ENCODE data around the gene GNPTAB. TPM values are rescaled to one million over a fixed set of nuclear protein-coding genes. Genes with fewer than 3 reads are reported as not detected.

The GNPTAB gene
- total and polyA plus RNA-seq, 2 of the 13 experiments (the other 11 are each of a cell fraction or from before 2014, with no cell fraction given), result 13.6 to 19.4 TPM

- TF ChIP-seq ZNF766 (CRISPR knock-in tag; IDR thresholded peaks at IDR 0.05; ENCODE audit: borderline replicate concordance), result no peak
- peak in 1 of 2 experiments; percentile 85; a peak in 2 of 4 replicates for TF ChIP-seq KLF16 (CRISPR knock-in tag; IDR thresholded peaks at IDR 0.05)
- peak; percentile 48; the same call in 1 of the 2 replicates for TF ChIP-seq ZNF281 (CRISPR knock-in tag; IDR thresholded peaks at IDR 0.05; ENCODE audit: borderline replicate concordance)
- TF ChIP-seq PAXIP1 (CRISPR knock-in tag; conservative IDR thresholded peaks at IDR 0.05), result peak; percentile 55
- no peak for TF ChIP-seq GPN1 (CRISPR knock-in tag; IDR thresholded peaks at IDR 0.05; ENCODE audit: borderline replicate concordance)
- TF ChIP-seq ZNF460 (CRISPR knock-in tag; IDR thresholded peaks at IDR 0.05; ENCODE audit: borderline replicate concordance), result no peak
- no peak for TF ChIP-seq ZNF550 (CRISPR knock-in tag; IDR thresholded peaks at IDR 0.05; ENCODE audit: borderline replicate concordance)
- no peak for TF ChIP-seq GABPA (IDR thresholded peaks at IDR 0.05; ENCODE audit: low read depth, low read length)
- TF ChIP-seq GABPA (CRISPR knock-in tag; IDR thresholded peaks at IDR 0.05; ENCODE audit: low read depth), result no peak
- TF ChIP-seq ZNF331 (CRISPR knock-in tag; IDR thresholded peaks at IDR 0.05), result peak; percentile 69
- no peak for TF ChIP-seq PAF1 (CRISPR knock-in tag; IDR thresholded peaks at IDR 0.05)
- no peak for TF ChIP-seq NCOR1 (IDR thresholded peaks at IDR 0.05; ENCODE audit: borderline replicate concordance, low read length)
- peak in 1 of 2 experiments; percentile 33; a peak in 1 of 4 replicates for TF ChIP-seq POLR2A (IDR thresholded peaks at IDR 0.05; ENCODE audit: insufficient read depth in 1 of 2, low read depth in 2 of 2, low read length in 2 of 2)
- no peak for TF ChIP-seq ZFP37 (CRISPR knock-in tag; IDR thresholded peaks at IDR 0.05; ENCODE audit: borderline replicate concordance)
- TF ChIP-seq NR1H2 (CRISPR knock-in tag; IDR thresholded peaks at IDR 0.05; ENCODE audit: borderline replicate concordance, low read depth), result no peak
- 0 out of 2 replicates have a peak, but pooled peaks have one; percentile 14 for TF ChIP-seq ZKSCAN8 (CRISPR knock-in tag; IDR thresholded peaks at IDR 0.05; ENCODE audit: borderline replicate concordance)
- no peak for TF ChIP-seq IKZF4 (CRISPR knock-in tag; IDR thresholded peaks at IDR 0.05; ENCODE audit: borderline replicate concordance, low read depth, not compliant biosample characterization)
- no peak for TF ChIP-seq ZNF709 (CRISPR knock-in tag; IDR thresholded peaks at IDR 0.05)
- no peak for TF ChIP-seq ZBTB46 (CRISPR knock-in tag; IDR thresholded peaks at IDR 0.05; ENCODE audit: borderline replicate concordance)
- no peak for TF ChIP-seq FOXP1 (IDR thresholded peaks at IDR 0.05)
- TF ChIP-seq FOXP1 (CRISPR knock-in tag; IDR thresholded peaks at IDR 0.05), result peak; percentile 70
Measured at GRCh38 chr12:101696251-101697196, 134.2 kb downstream of the GNPTAB start (continued).
